ENCODE results near the gene CEP120. TPM values are rescaled to one million over a fixed set of nuclear protein-coding genes. Genes with fewer than 3 reads are reported as not detected.

The CEP120 gene
- total RNA-seq, 4 donors from 2014 or later, result 5.0 to 21.4 (median 9.1) TPM

DNA sequence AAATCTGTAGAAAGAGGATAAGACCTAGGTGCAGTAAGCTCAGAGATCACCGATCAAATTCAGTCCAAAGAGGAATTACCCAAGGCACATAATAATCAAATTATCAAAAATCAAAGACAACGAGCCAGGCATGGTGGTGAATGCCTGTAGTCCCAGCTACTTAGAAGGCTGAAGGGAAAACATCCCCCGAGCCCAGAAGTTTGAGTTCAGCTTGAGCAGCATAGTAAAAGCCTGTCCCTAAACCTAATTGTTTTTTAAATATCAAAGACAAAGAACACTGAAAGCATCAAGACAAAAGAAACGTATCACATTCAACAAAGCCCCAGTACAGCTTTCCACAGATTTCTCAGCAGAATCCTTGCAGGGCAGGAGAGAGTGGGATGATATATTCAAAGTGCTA, 122.9 kb downstream of the CEP120 start:
- intact Hi-C loops (cut with DNase I; ENCODE audit: low total_unique reads), result no loop called here

DNA sequence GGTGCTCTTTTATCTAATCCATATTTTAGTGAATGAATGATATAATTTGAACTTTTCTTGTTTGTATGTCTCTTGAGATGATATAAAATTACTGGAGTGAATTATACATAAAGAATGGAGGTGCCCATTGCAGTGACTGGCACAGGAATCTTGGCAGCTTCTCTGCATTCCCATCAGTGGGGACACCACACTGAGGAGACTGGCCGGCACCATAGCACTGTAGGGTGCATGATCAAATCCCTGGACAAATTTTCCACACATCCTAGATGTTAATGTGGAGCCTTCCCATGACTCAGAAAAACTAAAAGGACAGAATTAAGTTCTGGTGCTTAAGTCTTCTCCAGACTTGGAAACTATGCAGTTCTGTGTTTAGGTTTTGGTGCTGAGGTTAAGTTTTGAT, 124.1 kb downstream of the CEP120 start:
- no peak for TF ChIP-seq POLR2A (IDR thresholded peaks at IDR 0.05)
- TF ChIP-seq, protein P1, sequence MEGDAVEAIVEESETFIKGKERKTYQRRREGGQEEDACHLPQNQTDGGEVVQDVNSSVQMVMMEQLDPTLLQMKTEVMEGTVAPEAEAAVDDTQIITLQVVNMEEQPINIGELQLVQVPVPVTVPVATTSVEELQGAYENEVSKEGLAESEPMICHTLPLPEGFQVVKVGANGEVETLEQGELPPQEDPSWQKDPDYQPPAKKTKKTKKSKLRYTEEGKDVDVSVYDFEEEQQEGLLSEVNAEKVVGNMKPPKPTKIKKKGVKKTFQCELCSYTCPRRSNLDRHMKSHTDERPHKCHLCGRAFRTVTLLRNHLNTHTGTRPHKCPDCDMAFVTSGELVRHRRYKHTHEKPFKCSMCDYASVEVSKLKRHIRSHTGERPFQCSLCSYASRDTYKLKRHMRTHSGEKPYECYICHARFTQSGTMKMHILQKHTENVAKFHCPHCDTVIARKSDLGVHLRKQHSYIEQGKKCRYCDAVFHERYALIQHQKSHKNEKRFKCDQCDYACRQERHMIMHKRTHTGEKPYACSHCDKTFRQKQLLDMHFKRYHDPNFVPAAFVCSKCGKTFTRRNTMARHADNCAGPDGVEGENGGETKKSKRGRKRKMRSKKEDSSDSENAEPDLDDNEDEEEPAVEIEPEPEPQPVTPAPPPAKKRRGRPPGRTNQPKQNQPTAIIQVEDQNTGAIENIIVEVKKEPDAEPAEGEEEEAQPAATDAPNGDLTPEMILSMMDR (IDR thresholded peaks at IDR 0.05), result no peak
- 100% methylated on average over 1 of the region's 1 CpG for WGBS, 2 donors
- DNase-seq (ENCODE audit: low spot score in 2 of 2), result no peak
- intact Hi-C loops (cut with DNase I; ENCODE audit: low total_unique reads), result no loop called here
- no peak overlapping the region for H3K4me3 ChIP-seq (ENCODE audit: low read depth, poor library complexity, severe bottlenecking)

More for the DNA sequence above, 122.9 kb downstream of the CEP120 start:
- no peak for DNase-seq (ENCODE audit: low spot score in 2 of 2)
- whole genome bisulfite sequencing, 2 donors, result 86 to 89% methylated on average over 4 of the region's 4 CpGs
- no peak overlapping the region for H3K4me3 ChIP-seq (ENCODE audit: low read depth, poor library complexity, severe bottlenecking)
- TF ChIP-seq POLR2A (IDR thresholded peaks at IDR 0.05), result no peak
- TF ChIP-seq, protein P1 (IDR thresholded peaks at IDR 0.05), result no peak

DNA sequence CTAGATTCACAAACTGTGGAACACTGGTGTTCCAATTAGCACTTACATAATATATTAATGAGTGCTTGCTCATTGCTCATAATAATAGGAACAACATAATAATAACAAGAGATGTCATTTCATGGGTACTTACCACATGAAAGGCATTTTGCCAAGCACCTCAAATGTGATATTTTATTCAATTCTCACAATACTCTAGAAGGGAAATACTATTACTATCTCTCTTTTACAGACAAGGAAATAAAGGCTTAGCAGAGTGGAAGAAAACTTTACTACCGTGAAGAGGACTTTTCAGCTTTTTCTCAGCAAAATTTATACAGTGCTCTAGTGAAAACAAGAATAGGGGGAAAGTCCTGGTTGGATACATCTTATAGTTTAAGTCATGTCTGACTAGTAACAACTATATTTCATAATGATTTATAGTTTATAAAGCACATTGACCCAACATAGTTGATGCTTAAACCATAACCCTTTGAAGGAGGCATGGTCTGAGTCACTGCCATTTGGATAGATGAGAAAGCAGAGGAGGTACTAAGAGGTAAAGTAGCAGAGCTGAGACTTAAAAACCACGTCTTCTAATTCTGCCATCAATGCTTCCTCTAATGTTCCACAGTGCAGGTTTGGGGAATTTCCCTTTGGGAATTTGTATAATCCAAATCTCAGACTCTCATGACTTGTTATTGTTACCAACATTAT, 124.7 kb downstream of the CEP120 start:
- no peak overlapping the region for H3K4me3 ChIP-seq (ENCODE audit: low read depth, poor library complexity, severe bottlenecking)
- TF ChIP-seq POLR2A (IDR thresholded peaks at IDR 0.05), result no peak
- TF ChIP-seq, protein P1 (IDR thresholded peaks at IDR 0.05), result no peak
- DNase-seq (ENCODE audit: low spot score in 2 of 2), result no peak
- intact Hi-C loops (cut with DNase I; ENCODE audit: low total_unique reads), result no loop called here
- WGBS, 2 donors, result 84 to 91% methylated on average over 2 of the region's 2 CpGs

DNA sequence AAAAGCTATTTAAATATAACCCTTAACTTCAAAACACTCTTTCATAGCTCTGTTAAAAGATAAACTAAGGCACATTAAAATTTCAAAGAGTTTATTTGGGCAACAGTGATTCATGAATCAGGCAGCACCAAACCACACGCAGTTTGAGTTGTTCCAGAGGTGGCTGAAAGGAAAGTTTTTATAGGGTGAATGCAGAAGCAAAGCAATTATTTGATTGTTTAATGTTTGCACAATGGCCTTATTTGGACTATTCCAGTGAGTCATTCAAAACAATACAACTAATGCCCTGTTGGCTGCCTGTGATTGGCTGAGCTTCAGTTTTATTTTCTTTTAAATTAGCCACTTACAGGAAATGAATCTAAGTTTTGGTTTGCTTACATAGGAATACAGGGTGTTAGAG, 125.3 kb downstream of the CEP120 start:
- WGBS, 2 donors, result 76 to 89% methylated on average over 1 of the region's 1 CpG
- intact Hi-C loops (cut with DNase I; ENCODE audit: low total_unique reads), result no loop called here
- no peak overlapping the region for H3K4me3 ChIP-seq (ENCODE audit: low read depth, poor library complexity, severe bottlenecking)

DNA sequence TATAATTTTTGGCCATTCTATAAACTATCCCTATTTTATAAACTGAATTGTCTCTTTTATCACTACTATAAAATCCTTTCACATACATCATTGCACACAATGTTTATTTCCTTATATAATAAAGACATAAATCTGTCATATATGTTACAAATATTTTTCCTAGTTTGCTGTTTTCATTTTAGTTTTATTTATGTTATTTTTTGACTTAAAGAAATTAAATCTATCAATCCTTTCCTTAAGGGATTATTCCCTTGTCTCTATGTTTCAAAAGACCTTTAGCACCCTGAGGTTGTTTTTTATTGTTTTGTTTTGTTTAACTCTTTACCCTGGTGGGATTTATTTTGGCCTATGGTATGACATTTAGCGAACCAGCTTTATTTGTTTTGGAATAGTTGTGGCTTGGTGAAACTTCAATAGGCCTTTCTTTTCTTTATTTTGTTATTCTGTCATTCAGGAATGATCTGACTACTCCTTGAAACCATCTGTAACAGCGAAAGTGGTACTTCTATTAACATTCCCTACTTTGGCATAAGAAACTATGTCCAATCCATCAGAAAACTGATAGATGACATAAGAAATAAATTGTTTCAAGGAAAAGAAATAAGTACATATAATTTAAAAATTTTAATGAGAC, 125.9 kb downstream of the CEP120 start:
- 78 to 88% methylated on average over 2 of the region's 2 CpGs for WGBS, 2 donors
- TF ChIP-seq POLR2A (IDR thresholded peaks at IDR 0.05), result no peak
- TF ChIP-seq, protein P1 (IDR thresholded peaks at IDR 0.05), result no peak
- no peak overlapping the region for H3K4me3 ChIP-seq (ENCODE audit: low read depth, poor library complexity, severe bottlenecking)
- intact Hi-C loops (cut with DNase I; ENCODE audit: low total_unique reads), result no loop called here
- DNase-seq (ENCODE audit: low spot score in 2 of 2), result no peak

More for the DNA sequence above, 125.3 kb downstream of the CEP120 start:
- no peak for TF ChIP-seq POLR2A (IDR thresholded peaks at IDR 0.05)
- TF ChIP-seq, protein P1 (IDR thresholded peaks at IDR 0.05), result no peak
- no peak for DNase-seq (ENCODE audit: low spot score in 2 of 2)

Other genes with a start within 250 kb of the CEP120 start
- gene CSNK1G3, start 88.8 kb upstream of the CEP120 start, total RNA-seq, result 10 to 100 TPM; 21.5 to 32.8 (median 25.1) TPM

Measured in lower leg skin (tissue), 4 donors.